LNCAP (cell line): Measurements from ENCODE around the gene NR6A1.

ENCODE experiments used
- CTCF ChIP-seq: fragments of 450-650 bp; IDR thresholded peaks from 2 replicates; pipeline ENCODE4 v1.5.1; 2017; ENCODE audit warnings: mild to moderate bottlenecking

NR6A1 gene

GRCh38 chr9:124570942-124571666, 200.0 kb downstream of the NR6A1 start:
- no peak for TF ChIP-seq CTCF

GRCh38 chr9:124569942-124570341, 201.2 kb downstream of the NR6A1 start:
- no peak for TF ChIP-seq CTCF

- TF ChIP-seq CTCF, result no peak
Measured at GRCh38 chr9:124567362-124567761, 203.7 kb downstream of the NR6A1 start.

GRCh38 chr9:124562328-124562727, 208.8 kb downstream of the NR6A1 start:
- TF ChIP-seq CTCF, result no peak

GRCh38 chr9:124559871-124560270, 211.2 kb downstream of the NR6A1 start:
- no peak for TF ChIP-seq CTCF

- no peak for TF ChIP-seq CTCF
Measured at GRCh38 chr9:124558777-124559470, 212.2 kb downstream of the NR6A1 start.

- TF ChIP-seq CTCF, result no peak
Measured at GRCh38 chr9:124557895-124558294, 213.2 kb downstream of the NR6A1 start.
